EH (cell line): Measurements from ENCODE around the gene WDR77.

ENCODE experiments used
- DNase-seq: peaks from one replicate; pipeline ENCODE4 v3.0.0-alpha.2; 2015; ENCODE audit warnings: low read depth

Gene WDR77

GRCh38 chr1:111448918-111449702, at the start of gene WDR77, which contains the start of gene ATP5PB:
Gene WDR77, minus strand, starts transcription at chr1:111449256. Its CDS starts 87 bp downstream, at chr1:111449169.
Gene ATP5PB, plus strand, starts transcription at chr1:111449464. Its CDS starts 78 bp downstream, at chr1:111449542.
- DNase-seq, result peak; percentile 99

- DNase-seq, result no peak
Observed at GRCh38 chr1:111497592-111497991, 48.5 kb upstream of the WDR77 start.

GRCh38 chr1:111496398-111496797, 47.3 kb upstream of the WDR77 start:
- no peak for DNase-seq

- no peak for DNase-seq
Observed at GRCh38 chr1:111491070-111491469, 42.0 kb upstream of the WDR77 start.

- no peak for DNase-seq
Observed at GRCh38 chr1:111490220-111490619, 41.2 kb upstream of the WDR77 start.

GRCh38 chr1:111489604-111490003, 40.5 kb upstream of the WDR77 start:
- peak; percentile 10 for DNase-seq

GRCh38 chr1:111488669-111489068, 39.6 kb upstream of the WDR77 start:
- no peak for DNase-seq

GRCh38 chr1:111487133-111487532, 38.1 kb upstream of the WDR77 start:
- DNase-seq, result no peak

- DNase-seq, result no peak
Observed at GRCh38 chr1:111486431-111486830, 37.4 kb upstream of the WDR77 start.

- DNase-seq, result peak; percentile 30
Observed at GRCh38 chr1:111484391-111485026, 35.5 kb upstream of the WDR77 start.

- DNase-seq, result no peak
Observed at GRCh38 chr1:111483876-111484275, 34.8 kb upstream of the WDR77 start.

- peak; percentile 60 for DNase-seq
Observed at GRCh38 chr1:111483166-111483565, 34.1 kb upstream of the WDR77 start.

GRCh38 chr1:111481387-111482221, 32.5 kb upstream of the WDR77 start:
- peak; percentile 74 for DNase-seq

GRCh38 chr1:111480674-111481073, 31.6 kb upstream of the WDR77 start:
- DNase-seq, result no peak

- no peak for DNase-seq
Observed at GRCh38 chr1:111476761-111477309, 27.8 kb upstream of the WDR77 start.

GRCh38 chr1:111476214-111476613, 27.2 kb upstream of the WDR77 start:
- no peak for DNase-seq

- no peak for DNase-seq
Observed at GRCh38 chr1:111475701-111476100, 26.6 kb upstream of the WDR77 start.

GRCh38 chr1:111474521-111474920, 25.5 kb upstream of the WDR77 start:
- DNase-seq, result no peak

- DNase-seq, result no peak
Observed at GRCh38 chr1:111474106-111474505, 25.1 kb upstream of the WDR77 start.

GRCh38 chr1:111471538-111471937, 22.5 kb upstream of the WDR77 start:
- no peak for DNase-seq

- no peak for DNase-seq
Observed at GRCh38 chr1:111471012-111471411, 22.0 kb upstream of the WDR77 start.

- DNase-seq, result no peak
Observed at GRCh38 chr1:111470596-111470995, 21.5 kb upstream of the WDR77 start.
